Measurements from ENCODE around the gene LAPTM5.

The LAPTM5 gene

GRCh38 chr1:30755334-30755733, 2.2 kb downstream of the LAPTM5 start:
- DNase-seq: no peak

GRCh38 chr1:30754684-30755171, 2.8 kb downstream of the LAPTM5 start:
- DNase-seq: no peak

- DNase-seq: no peak
These were observed 3.9 kb downstream of the LAPTM5 start for GRCh38 chr1:30753660-30754123.

- DNase-seq: no peak
These were observed 4.5 kb downstream of the LAPTM5 start for GRCh38 chr1:30753118-30753517.

- no peak for DNase-seq
These were observed 5.0 kb downstream of the LAPTM5 start for GRCh38 chr1:30752651-30752908.

GRCh38 chr1:30751830-30752650, 5.5 kb downstream of the LAPTM5 start:
- no peak for DNase-seq

GRCh38 chr1:30750731-30751291, 6.8 kb downstream of the LAPTM5 start:
- DNase-seq: no peak

- no peak for DNase-seq
These were observed 7.6 kb downstream of the LAPTM5 start for GRCh38 chr1:30749691-30750583.

- no peak for DNase-seq
These were observed 8.7 kb downstream of the LAPTM5 start for GRCh38 chr1:30748699-30749401.

- no peak for DNase-seq
These were observed 9.4 kb downstream of the LAPTM5 start for GRCh38 chr1:30748098-30748698.

GRCh38 chr1:30747033-30748008, 10.3 kb downstream of the LAPTM5 start:
- no peak for DNase-seq

GRCh38 chr1:30746212-30747032, 11.2 kb downstream of the LAPTM5 start:
- DNase-seq: no peak

GRCh38 chr1:30745834-30746208, 11.8 kb downstream of the LAPTM5 start:
- no peak for DNase-seq

- DNase-seq: no peak
These were observed 12.3 kb downstream of the LAPTM5 start for GRCh38 chr1:30745156-30745833.

- DNase-seq: no peak
These were observed 13.4 kb downstream of the LAPTM5 start for GRCh38 chr1:30744060-30744756.

- DNase-seq: no peak
These were observed 14.0 kb downstream of the LAPTM5 start for GRCh38 chr1:30743584-30744059.

GRCh38 chr1:30742963-30743559, 14.5 kb downstream of the LAPTM5 start:
- DNase-seq: no peak

- no peak for DNase-seq
These were observed 15.1 kb downstream of the LAPTM5 start for GRCh38 chr1:30742300-30742962.
